Measurements from ENCODE around the gene MTREX. TPM values are rescaled to one million over a fixed set of nuclear protein-coding genes. Genes with fewer than 3 reads are reported as not detected.

Gene MTREX
- total and polyA plus RNA-seq, 4 donors, result 10.0 to 43.8 (median 23.7) TPM

- no peak overlapping the region for H3K27ac ChIP-seq (ENCODE audit: low read depth in 1 of 2, low read length in 2 of 2)
- TF ChIP-seq JUND (IDR thresholded peaks at IDR 0.05) (no peak), REST (IDR thresholded peaks at IDR 0.05) (no peak), HNF4G (IDR thresholded peaks at IDR 0.05) (no peak), HNF4A (conservative IDR thresholded peaks at IDR 0.05) (no peak), FOXA1 (IDR thresholded peaks at IDR 0.05) (no peak), CTCF (IDR thresholded peaks at IDR 0.05; ENCODE audit: low read depth, low read length, missing input control) (no peak), FOXA2 (IDR thresholded peaks at IDR 0.05) (no peak), ZBTB33 (IDR thresholded peaks at IDR 0.05) (no peak), NR2F2 (IDR thresholded peaks at IDR 0.05) (no peak), TAF1 (conservative IDR thresholded peaks at IDR 0.05) (no peak), EGR1 (IDR thresholded peaks at IDR 0.05; ENCODE audit: low read depth in 2 of 2) (no peak), MAX (IDR thresholded peaks at IDR 0.05) (no peak), RXRA (IDR thresholded peaks at IDR 0.05) (no peak), GABPA (IDR thresholded peaks at IDR 0.05 in 1 of 2, conservative IDR thresholded peaks at IDR 0.05 in 1 of 2) (no peak), SP1 (IDR thresholded peaks at IDR 0.05) (no peak), RAD21 (IDR thresholded peaks at IDR 0.05) (no peak), ATF3 (IDR thresholded peaks at IDR 0.05) (no peak), YY1 (IDR thresholded peaks at IDR 0.05) (no peak)
- H3K9ac ChIP-seq (ENCODE audit: low read depth in 1 of 2, low read length in 2 of 2), result no peak overlapping the region
- peaks cover 0 to 8% (median 3%) of the 10 kb centered on the region in 4 donors for H3K4me1 ChIP-seq (ENCODE audit: control insufficient read depth in 4 of 4, insufficient read depth in 4 of 4, low read length in 3 of 4)
- no peaks in the 10 kb centered on the region for H3K27me3 ChIP-seq (ENCODE audit: control insufficient read depth in 4 of 4, insufficient read depth in 4 of 4, low read length in 3 of 4)
- 83% methylated on average over 1 of the region's 1 CpG for WGBS
- H3K4me3 ChIP-seq (ENCODE audit: low read depth in 1 of 3, low read length in 3 of 3), result no peak overlapping the region
- no peak for DNase-seq (ENCODE audit: low spot score)
- no peaks in the 10 kb centered on the region for H3K36me3 ChIP-seq (ENCODE audit: control insufficient read depth in 4 of 4, insufficient read depth in 3 of 4, low read depth in 1 of 4, low read length in 3 of 4)
- no peaks in the 10 kb centered on the region for H3K9me3 ChIP-seq (ENCODE audit: control insufficient read depth in 4 of 4, low read length in 3 of 4)
Measured at GRCh38 chr5:55472642-55473041, 164.9 kb downstream of the MTREX start.

Other genes with a start within 250 kb of the MTREX start
- 1 to 10 TPM; 2.1 to 2.4 TPM for gene GZMA, start 205.3 kb upstream of the MTREX start, total RNA-seq
- 1 to 10 TPM; 1.9 to 2.2 TPM for gene GZMA, start 205.3 kb upstream of the MTREX start, polyA plus RNA-seq
- 1 to 10 TPM; 1.0 TPM for gene GPX8, start 147.8 kb upstream of the MTREX start, total RNA-seq
- 1 to 10 TPM in 1 of 2 donors, under 1 TPM in 1; 0.68 to 1.2 TPM for gene GPX8, start 147.8 kb upstream of the MTREX start, polyA plus RNA-seq
- gene CDC20B, start 134.8 kb upstream of the MTREX start, total RNA-seq, result under 1 TPM in 1 of 2 donors, not detected in 1; 0.28 TPM
- gene CDC20B, start 134.8 kb upstream of the MTREX start, polyA plus RNA-seq, result not detected
- gene MCIDAS, start 80.7 kb upstream of the MTREX start, total RNA-seq, result not detected
- not detected for gene MCIDAS, start 80.7 kb upstream of the MTREX start, polyA plus RNA-seq
- not detected for gene CCNO, start 74.4 kb upstream of the MTREX start, total RNA-seq
- gene CCNO, start 74.4 kb upstream of the MTREX start, polyA plus RNA-seq, result under 1 TPM in 1 of 2 donors, not detected in 1; 0.23 TPM
- 10 to 100 TPM; 19.2 to 23.8 TPM for gene DHX29, start 295 bp upstream of the MTREX start, total RNA-seq
- 10 to 100 TPM in 1 of 2 donors, 1 to 10 TPM in 1; 8.6 to 43.8 TPM for gene DHX29, start 295 bp upstream of the MTREX start, polyA plus RNA-seq
- 100 to 1,000 TPM in 1 of 2 donors, 10 to 100 TPM in 1; 23.4 to 149 TPM for gene PLPP1, start 227.0 kb downstream of the MTREX start, total RNA-seq
- 10 to 100 TPM; 61.4 to 75.9 TPM for gene PLPP1, start 227.0 kb downstream of the MTREX start, polyA plus RNA-seq

All from liver (tissue), 9 donors.